A673 (cell line): Measurements from ENCODE around the gene THOP1. TPM values are rescaled to one million over a fixed set of nuclear protein-coding genes. Genes with fewer than 3 reads are reported as not detected.
"Not testable (repeated sequence)": the region's sequence is repeated elsewhere in the genome, so short reads cannot be mapped to it uniquely, and the experiment has no call there.

Experiments used
- BruUV-seq: library from RNA; stranded (reverse); fragments of 400-500 nt; replicated peaks from 2 replicates; lab custom pipeline; 2021; lab: Mats Ljungman, UMichigan
- CTCF ChIA-PET: fragments of 300-600 bp; sonication (Branson Sonifier 250); formaldehyde crosslinking; loops from one replicate; lab custom pipeline; 2022; ENCODE audit warnings: antibody characterized with exemption; lab: Charles Lee
- POLR2A ChIA-PET: fragments of 300-600 bp; sonication (Branson Sonifier 250); formaldehyde crosslinking; loops from one replicate; lab custom pipeline; 2022; ENCODE audit warnings: antibody characterized with exemption; ENCODE audit not compliant: low non-redundant PET; lab: Charles Lee
- DNase-seq: peaks from one replicate; pipeline ENCODE4 v3.0.0-alpha.2; 2015; ENCODE audit warnings: low spot score
- H3K27ac ChIP-seq: fragments of 200-600 bp; sonication (generic); 2 replicates; pipeline ENCODE4 v1.5.1; 2016; ENCODE audit warnings: mixed run types, low read depth, mild to moderate bottlenecking, mixed read lengths, antibody characterized with exemption, low read length; ENCODE audit not compliant: poor library complexity, severe bottlenecking
- H3K27me3 ChIP-seq: fragments of 200-600 bp; sonication (generic); replicated peaks from 2 replicates; pipeline ENCODE4 v1.6.1; 2017; ENCODE audit warnings: mixed run types, low read depth, mild to moderate bottlenecking, mixed read lengths, antibody characterized with exemption, low read length; ENCODE audit not compliant: insufficient read depth, poor library complexity
- H3K36me3 ChIP-seq: fragments of 200-600 bp; sonication (generic); 2 replicates; pipeline ENCODE4 v1.6.1; 2016; ENCODE audit warnings: mixed run types, mild to moderate bottlenecking, mixed read lengths, antibody characterized with exemption, low read length; ENCODE audit not compliant: insufficient read depth, poor library complexity, severe bottlenecking
- H3K4me1 ChIP-seq: fragments of 200-600 bp; sonication (generic); 2 replicates; pipeline ENCODE4 v1.6.1; 2017; ENCODE audit warnings: mixed run types, mild to moderate bottlenecking, mixed read lengths, antibody characterized with exemption, low read length; ENCODE audit not compliant: insufficient read depth, poor library complexity, severe bottlenecking
- H3K4me3 ChIP-seq: fragments of 200-600 bp; sonication (generic); 2 replicates; pipeline ENCODE4 v1.5.1; 2016; ENCODE audit warnings: low read depth, mixed run types, mild to moderate bottlenecking, mixed read lengths, low read length; ENCODE audit not compliant: poor library complexity, severe bottlenecking
- H3K9me3 ChIP-seq: fragments of 200-600 bp; sonication (generic); 2 replicates; pipeline ENCODE4 v1.6.1; 2016; ENCODE audit warnings: mixed run types, low read depth, mild to moderate bottlenecking, mixed read lengths, antibody characterized with exemption, low read length; ENCODE audit not compliant: poor library complexity, severe bottlenecking
- CTCF ChIP-seq: fragments of 300-800, 200-600 bp; sonication (generic); conservative IDR thresholded peaks from 2 replicates; pipeline ENCODE4 v1.5.1; 2017; ENCODE audit warnings: low read depth, mild to moderate bottlenecking, antibody characterized with exemption, low read length, moderate library complexity, mixed read lengths
- EZH2 ChIP-seq: fragments of 200-600 bp; sonication (generic); IDR thresholded peaks from 2 replicates; pipeline ENCODE4 v1.6.1; 2017; ENCODE audit warnings: borderline replicate concordance, low read depth, mild to moderate bottlenecking, mixed read lengths, antibody characterized with exemption, low read length; ENCODE audit not compliant: poor library complexity, severe bottlenecking
- intact Hi-C: fragments of 100-400 bp; cut with micrococcal nuclease; formaldehyde crosslinking; loops from one replicate; pipeline ENCODE4 v1.10.0; 2022; ENCODE audit not compliant: unreplicated experiment
- total RNA-seq: library from RNA; stranded (reverse); gene quantifications from 2 replicates; pipeline ENCODE4 v1.2.3, GENCODE V29; 2021

Gene THOP1
- total RNA-seq, 1 experiment from 2014 or later, result 186 TPM

- Histone ChIP-seq H3K9me3 (no peaks in the 10 kb centered on the region), H3K36me3 (peaks cover 6% of the 10 kb centered on the region), H3K27me3 (no peaks in the 10 kb centered on the region), H3K27ac (no peak overlapping the region), H3K4me1 (no peaks in the 10 kb centered on the region), H3K4me3 (no peak overlapping the region)
- BruUV-seq, result no TSS peak
- ChIA-PET CTCF (no interaction called here), POLR2A (no interaction called here)
- intact Hi-C loops, result no loop called here
- no peak for TF ChIP-seq CTCF
- no peak for TF ChIP-seq EZH2
- DNase-seq, result no peak
These were observed 31.3 kb downstream of the THOP1 start for GRCh38 chr19:2816641-2817040.

GRCh38 chr19:2817237-2817829 is 32.0 kb downstream of the THOP1 start:
- POLR2A ChIA-PET, CTCF ChIA-PET, H3K4me1 ChIP-seq, H3K27ac ChIP-seq, DNase-seq, H3K4me3 ChIP-seq, BruUV-seq, intact Hi-C loops, H3K9me3 ChIP-seq, H3K36me3 ChIP-seq, H3K27me3 ChIP-seq: not testable (repeated sequence)

- intact Hi-C loops, result no loop called here
- no peaks in the 10 kb centered on the region for H3K27me3 ChIP-seq
- no peaks in the 10 kb centered on the region for H3K36me3 ChIP-seq
- CTCF ChIA-PET, result interaction anchor here (0.6 kb wide), 1 partner anchor 768 kb away, joined by 3 read pairs; no protein-coding TSS in a partner anchor
- peak; percentile 97 for DNase-seq
- H3K9me3 ChIP-seq, result no peaks in the 10 kb centered on the region
- no peaks in the 10 kb centered on the region for H3K4me1 ChIP-seq
- POLR2A ChIA-PET, result interaction anchor here (0.6 kb wide), 1 partner anchor 314 kb away, joined by 4 read pairs; no protein-coding TSS in a partner anchor
- peak; percentile 96 for TF ChIP-seq CTCF
- TF ChIP-seq EZH2, result no peak
- peak within 1 kb of the TSS; percentile 81 for H3K27ac ChIP-seq
- BruUV-seq, result no TSS peak
- peak within 1 kb of the TSS; percentile 91 for H3K4me3 ChIP-seq
These were observed 34.3 kb downstream of the THOP1 start, which contains the start of gene ZNF554 for GRCh38 chr19:2819540-2820111. TSS of gene ZNF554 (plus strand) at chr19:2819868. CDS start at chr19:2820072, 204 bp downstream.
